Measurements from ENCODE around the gene ACOXL.

GRCh38 chr2:111118981-111119821 is 386.8 kb downstream of the ACOXL start:
- TF ChIP-seq CTCF (IDR thresholded peaks at IDR 0.05; ENCODE audit: low read length) (no peak), EZH2 (IDR thresholded peaks at IDR 0.05; ENCODE audit: borderline replicate concordance, low read length) (no peak)
